ENCODE results near the gene RAB33B. TPM values are rescaled to one million over a fixed set of nuclear protein-coding genes. Genes with fewer than 3 reads are reported as not detected.

The RAB33B gene
- total RNA-seq, 1 donor from 2014 or later = 10.1 TPM

DNA sequence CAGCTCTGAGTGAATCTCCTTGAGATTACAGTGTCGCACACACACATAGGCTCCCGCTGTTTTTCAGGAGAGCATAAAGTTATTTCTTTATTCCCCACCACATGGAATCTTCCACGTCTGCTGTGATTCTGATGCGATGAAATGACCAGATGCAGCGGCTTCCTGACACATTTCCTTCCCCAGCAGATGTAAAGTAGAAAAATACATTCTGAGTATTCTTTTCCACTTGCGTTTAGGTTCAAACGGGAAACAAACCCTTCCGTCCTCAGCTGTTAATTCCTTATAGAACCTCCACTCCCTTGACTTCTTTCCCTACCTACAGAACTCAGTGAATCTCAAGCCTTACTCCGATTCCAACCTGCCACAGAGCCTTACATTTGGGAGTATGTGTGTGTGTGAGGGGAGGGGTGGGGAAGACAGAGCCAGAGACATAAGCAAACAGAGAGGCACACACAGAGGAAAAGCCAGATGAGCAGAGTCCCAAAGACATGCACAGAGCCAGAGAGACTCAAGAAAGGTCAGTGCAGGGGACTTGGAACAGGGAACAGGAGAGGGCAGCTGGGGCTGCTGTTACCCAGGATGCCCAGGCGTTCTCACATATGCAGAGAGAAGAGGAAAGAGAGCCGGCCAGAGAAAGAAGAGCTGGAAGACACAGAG lies 54.8 kb downstream of the RAB33B start:
- Histone ChIP-seq H3K4me3 (no peak overlapping the region), H3K36me3 (peaks cover 0 to 55% of the 10 kb centered on the region in 2 donors), H3K27me3 (no peaks in the 10 kb centered on the region), H3K27ac (no peak overlapping the region), H3K4me1 (no peaks in the 10 kb centered on the region), H3K9me3 (no peaks in the 10 kb centered on the region)
- intact Hi-C loops (cut with DNase I) = no loop called here
- TF ChIP-seq, protein P1, sequence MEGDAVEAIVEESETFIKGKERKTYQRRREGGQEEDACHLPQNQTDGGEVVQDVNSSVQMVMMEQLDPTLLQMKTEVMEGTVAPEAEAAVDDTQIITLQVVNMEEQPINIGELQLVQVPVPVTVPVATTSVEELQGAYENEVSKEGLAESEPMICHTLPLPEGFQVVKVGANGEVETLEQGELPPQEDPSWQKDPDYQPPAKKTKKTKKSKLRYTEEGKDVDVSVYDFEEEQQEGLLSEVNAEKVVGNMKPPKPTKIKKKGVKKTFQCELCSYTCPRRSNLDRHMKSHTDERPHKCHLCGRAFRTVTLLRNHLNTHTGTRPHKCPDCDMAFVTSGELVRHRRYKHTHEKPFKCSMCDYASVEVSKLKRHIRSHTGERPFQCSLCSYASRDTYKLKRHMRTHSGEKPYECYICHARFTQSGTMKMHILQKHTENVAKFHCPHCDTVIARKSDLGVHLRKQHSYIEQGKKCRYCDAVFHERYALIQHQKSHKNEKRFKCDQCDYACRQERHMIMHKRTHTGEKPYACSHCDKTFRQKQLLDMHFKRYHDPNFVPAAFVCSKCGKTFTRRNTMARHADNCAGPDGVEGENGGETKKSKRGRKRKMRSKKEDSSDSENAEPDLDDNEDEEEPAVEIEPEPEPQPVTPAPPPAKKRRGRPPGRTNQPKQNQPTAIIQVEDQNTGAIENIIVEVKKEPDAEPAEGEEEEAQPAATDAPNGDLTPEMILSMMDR (IDR thresholded peaks at IDR 0.05) = no peak
- TF ChIP-seq POLR2A (IDR thresholded peaks at IDR 0.05) (no peak), POLR2AphosphoS5 (IDR thresholded peaks at IDR 0.05; ENCODE audit: insufficient read depth in 1 of 2, low read depth in 1 of 2) (no peak)
- DNase-seq (ENCODE audit: extremely low spot score in 2 of 2) = no peak

DNA sequence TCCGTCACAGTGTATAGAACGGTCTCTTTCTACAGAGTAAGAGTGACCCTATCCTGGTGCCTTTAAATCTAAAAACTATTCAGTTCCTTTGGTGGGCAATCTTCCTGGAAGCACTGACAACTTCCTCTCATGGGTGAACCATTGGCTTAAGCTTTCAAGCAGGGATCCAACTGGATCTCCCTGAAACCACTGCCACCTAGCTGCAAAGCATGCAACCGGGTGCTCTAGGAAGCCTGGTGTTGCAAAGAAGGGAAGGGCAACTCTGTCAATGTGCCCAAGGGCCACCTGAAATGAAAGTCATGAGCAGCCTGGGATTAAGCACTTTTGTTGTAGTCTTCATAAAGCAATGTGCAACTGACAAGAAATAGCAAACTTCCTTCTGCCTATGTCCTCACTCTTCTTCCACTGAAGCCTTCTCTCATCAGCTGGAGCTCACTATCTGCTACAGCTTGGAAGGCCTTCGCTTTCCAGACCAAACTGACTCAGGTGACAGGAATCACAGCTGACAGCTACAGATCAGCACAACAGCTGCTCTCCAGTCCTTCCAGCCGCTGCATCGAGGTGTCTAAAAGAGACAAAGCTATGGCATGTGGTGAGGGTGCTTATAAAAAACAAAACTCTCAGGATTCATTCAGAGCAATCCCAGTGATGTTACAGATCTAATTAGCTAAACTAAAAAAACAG lies 55.9 kb downstream of the RAB33B start:
- H3K27ac ChIP-seq = no peak overlapping the region
- H3K4me1 ChIP-seq = no peaks in the 10 kb centered on the region
- no peaks in the 10 kb centered on the region for H3K9me3 ChIP-seq
- H3K27me3 ChIP-seq = no peaks in the 10 kb centered on the region
- no peak for DNase-seq (ENCODE audit: extremely low spot score in 2 of 2)
- intact Hi-C loops (cut with DNase I) = no loop called here
- TF ChIP-seq, protein P1 (IDR thresholded peaks at IDR 0.05) = no peak
- no peak for TF ChIP-seq POLR2AphosphoS5 (IDR thresholded peaks at IDR 0.05; ENCODE audit: insufficient read depth in 1 of 2, low read depth in 1 of 2)
- TF ChIP-seq POLR2A (IDR thresholded peaks at IDR 0.05) = no peak
- H3K36me3 ChIP-seq = peaks cover 0 to 61% of the 10 kb centered on the region in 2 donors
- no peak overlapping the region for H3K4me3 ChIP-seq

DNA sequence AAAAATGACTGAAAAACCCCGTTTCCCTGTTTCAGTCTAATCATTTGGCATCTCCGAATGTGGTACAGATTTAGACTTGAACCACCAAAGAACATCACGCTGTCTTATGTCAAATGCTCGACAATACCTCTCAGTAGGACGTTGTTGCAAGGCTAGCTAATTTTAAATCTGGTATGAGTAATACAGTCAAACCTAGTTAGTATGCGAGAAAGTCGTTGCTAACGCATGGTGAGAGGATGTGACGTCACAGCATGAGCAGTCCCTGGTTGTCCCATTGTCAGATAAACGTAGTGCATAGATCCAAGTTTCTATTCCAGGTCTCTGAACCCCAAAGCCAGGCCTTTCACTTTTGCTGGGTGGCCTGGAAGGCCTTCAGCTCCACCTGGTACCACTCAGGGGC lies 57.4 kb downstream of the RAB33B start:
- H3K36me3 ChIP-seq = peaks cover 0 to 57% of the 10 kb centered on the region in 2 donors
- intact Hi-C loops (cut with DNase I) = no loop called here

DNA sequence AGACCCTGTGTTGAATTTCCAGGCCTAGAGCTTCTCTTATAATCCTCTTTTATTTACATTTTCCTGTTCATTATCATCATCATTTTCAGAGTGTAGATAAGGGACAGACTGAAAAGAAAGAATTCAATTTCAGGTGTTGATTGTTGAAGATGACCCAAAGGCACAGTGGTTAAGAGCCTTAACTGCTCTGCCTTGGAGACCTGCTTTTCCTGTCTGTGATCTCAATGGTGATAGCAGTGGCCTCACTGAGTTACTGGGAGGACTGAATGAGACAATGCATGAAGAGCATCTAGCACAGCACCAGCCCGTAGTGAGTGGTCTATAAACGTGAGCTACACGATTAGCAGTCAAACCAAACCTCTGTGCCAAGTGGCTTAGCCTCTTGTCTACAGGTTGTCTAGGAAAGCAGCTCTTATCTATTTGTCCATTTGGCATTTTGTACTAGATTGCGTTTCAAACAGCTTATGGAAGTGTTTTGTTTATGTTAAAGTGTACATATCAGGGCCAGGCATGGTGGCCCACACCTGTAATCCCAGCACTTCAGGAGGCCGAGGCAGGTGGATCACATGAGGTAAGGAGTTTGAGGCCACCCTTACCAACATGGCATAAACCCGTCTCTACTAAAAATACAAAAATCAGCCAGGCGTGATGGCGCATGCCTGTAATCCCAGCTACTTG lies 60.6 kb downstream of the RAB33B start:
- H3K27ac ChIP-seq = no peak overlapping the region
- DNase-seq (ENCODE audit: extremely low spot score in 2 of 2) = no peak
- intact Hi-C loops (cut with DNase I) = no loop called here
- H3K9me3 ChIP-seq = no peaks in the 10 kb centered on the region
- no peak overlapping the region for H3K4me3 ChIP-seq
- TF ChIP-seq POLR2AphosphoS5 (IDR thresholded peaks at IDR 0.05; ENCODE audit: insufficient read depth in 1 of 2, low read depth in 1 of 2) (no peak), POLR2A (IDR thresholded peaks at IDR 0.05) (no peak)
- TF ChIP-seq, protein P1 (IDR thresholded peaks at IDR 0.05) = no peak
- H3K27me3 ChIP-seq = no peaks in the 10 kb centered on the region
- H3K4me1 ChIP-seq = peaks cover 6% of the 10 kb centered on the region
- H3K36me3 ChIP-seq = peaks cover 0 to 74% of the 10 kb centered on the region in 2 donors

More for the DNA sequence above, 57.4 kb downstream of the RAB33B start:
- no peaks in the 10 kb centered on the region for H3K27me3 ChIP-seq
- H3K27ac ChIP-seq = no peak overlapping the region
- TF ChIP-seq POLR2AphosphoS5 (IDR thresholded peaks at IDR 0.05; ENCODE audit: insufficient read depth in 1 of 2, low read depth in 1 of 2) (no peak), POLR2A (IDR thresholded peaks at IDR 0.05) (no peak)
- TF ChIP-seq, protein P1 (IDR thresholded peaks at IDR 0.05) = no peak
- H3K4me1 ChIP-seq = peaks cover 6% of the 10 kb centered on the region
- H3K4me3 ChIP-seq = no peak overlapping the region
- H3K9me3 ChIP-seq = no peaks in the 10 kb centered on the region
- no peak for DNase-seq (ENCODE audit: extremely low spot score in 2 of 2)

Measured in vagina (tissue), 2 donors.